ENCODE results near the gene PTPRN2.

DNA sequence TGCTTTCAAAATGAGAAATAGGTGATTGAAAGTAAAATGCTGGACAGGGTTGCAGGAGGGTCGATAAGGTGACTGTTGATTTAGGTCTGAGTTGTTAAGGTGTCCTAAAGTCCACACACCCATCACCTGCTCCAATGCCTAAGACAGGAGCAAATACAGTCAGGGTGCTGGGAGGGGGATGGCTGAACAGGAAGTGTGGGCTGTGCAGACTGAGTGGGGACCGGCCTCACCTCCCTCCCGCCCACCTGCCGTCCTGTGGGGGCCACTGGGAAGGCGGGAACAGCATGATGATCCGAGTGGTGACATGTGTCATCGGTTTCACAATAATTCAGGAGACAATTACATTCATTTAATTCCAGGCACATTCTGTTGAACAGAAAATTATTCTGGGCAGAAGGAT, 990.1 kb downstream of the PTPRN2 start:
- TF ChIP-seq, protein P1, sequence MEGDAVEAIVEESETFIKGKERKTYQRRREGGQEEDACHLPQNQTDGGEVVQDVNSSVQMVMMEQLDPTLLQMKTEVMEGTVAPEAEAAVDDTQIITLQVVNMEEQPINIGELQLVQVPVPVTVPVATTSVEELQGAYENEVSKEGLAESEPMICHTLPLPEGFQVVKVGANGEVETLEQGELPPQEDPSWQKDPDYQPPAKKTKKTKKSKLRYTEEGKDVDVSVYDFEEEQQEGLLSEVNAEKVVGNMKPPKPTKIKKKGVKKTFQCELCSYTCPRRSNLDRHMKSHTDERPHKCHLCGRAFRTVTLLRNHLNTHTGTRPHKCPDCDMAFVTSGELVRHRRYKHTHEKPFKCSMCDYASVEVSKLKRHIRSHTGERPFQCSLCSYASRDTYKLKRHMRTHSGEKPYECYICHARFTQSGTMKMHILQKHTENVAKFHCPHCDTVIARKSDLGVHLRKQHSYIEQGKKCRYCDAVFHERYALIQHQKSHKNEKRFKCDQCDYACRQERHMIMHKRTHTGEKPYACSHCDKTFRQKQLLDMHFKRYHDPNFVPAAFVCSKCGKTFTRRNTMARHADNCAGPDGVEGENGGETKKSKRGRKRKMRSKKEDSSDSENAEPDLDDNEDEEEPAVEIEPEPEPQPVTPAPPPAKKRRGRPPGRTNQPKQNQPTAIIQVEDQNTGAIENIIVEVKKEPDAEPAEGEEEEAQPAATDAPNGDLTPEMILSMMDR (conservative IDR thresholded peaks at IDR 0.05 in 1 of 2, IDR thresholded peaks at IDR 0.05 in 1 of 2; ENCODE audit: low read depth in 1 of 2, low read length in 2 of 2), result no peak
- TF ChIP-seq EZH2 (IDR thresholded peaks at IDR 0.05; ENCODE audit: low read length, missing control alignments), result no peak

All from fibroblast of lung (primary cell).